ENCODE results near the gene FAM171A2.

The FAM171A2 gene

DNA sequence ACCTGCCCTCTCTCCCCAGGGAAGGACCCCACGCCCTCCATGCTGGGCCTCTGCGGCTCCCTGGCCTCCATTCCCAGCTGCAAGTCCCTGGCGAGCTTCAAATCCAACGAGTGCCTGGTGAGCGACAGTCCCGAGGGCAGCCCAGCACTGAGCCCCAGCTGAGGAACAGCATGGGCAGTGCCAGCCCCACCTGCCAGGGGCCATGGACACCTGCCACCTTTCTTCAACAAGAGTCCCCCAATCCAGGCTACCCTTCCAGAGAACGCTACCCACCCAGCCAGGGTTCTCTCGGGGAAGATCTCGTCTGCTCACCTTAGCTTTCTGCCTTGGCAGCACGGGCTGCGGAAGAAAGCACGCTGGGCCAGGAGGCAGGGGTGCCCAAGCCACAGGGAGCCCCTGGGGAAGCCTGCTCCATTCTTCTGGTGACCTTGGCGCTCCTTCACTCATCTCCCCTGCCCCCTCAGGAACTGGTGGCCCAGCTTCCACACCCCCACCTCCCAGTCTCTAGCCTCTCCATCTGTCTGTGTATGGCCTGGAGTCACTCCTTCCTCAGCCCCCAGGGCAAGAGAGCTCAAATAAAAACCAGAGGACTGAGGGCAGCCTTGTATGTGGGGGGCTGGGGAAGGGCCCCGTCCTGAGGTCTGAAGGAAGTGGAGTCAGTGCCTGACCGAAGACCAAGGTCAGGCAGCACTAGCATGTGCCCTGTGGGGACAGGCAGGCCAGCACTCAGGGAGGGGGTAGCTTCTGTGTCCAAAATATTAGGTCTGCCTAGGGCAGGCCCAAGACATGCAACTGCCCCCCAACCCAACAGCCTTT is 45.4 kb downstream of the FAM171A2 start:
- no peak for DNase-seq

- no peak for DNase-seq
These were observed 46.1 kb downstream of the FAM171A2 start for GRCh38 chr17:44317545-44317944.

GRCh38 chr17:44315760-44316731 is 47.6 kb downstream of the FAM171A2 start:
- DNase-seq: no peak

- no peak for DNase-seq
These were observed 48.6 kb downstream of the FAM171A2 start for GRCh38 chr17:44314869-44315661.

DNA sequence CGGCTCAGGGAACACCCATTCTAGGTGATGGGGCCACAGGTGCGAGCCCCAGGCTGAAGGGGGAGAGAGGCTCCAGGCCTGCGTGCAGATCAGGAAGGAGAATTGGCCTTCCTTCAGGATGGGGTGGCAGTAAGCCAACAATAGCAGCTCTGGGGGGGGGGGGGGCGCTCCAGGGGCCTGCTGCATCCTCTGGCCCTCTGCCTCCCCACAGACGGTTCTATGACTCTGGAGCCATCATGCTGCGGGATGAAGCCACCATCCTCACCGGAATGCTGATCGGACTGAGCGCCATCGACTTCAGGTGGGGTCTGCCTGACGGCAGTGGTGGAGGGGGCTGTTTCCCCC is 49.2 kb downstream of the FAM171A2 start:
- DNase-seq: no peak

DNA sequence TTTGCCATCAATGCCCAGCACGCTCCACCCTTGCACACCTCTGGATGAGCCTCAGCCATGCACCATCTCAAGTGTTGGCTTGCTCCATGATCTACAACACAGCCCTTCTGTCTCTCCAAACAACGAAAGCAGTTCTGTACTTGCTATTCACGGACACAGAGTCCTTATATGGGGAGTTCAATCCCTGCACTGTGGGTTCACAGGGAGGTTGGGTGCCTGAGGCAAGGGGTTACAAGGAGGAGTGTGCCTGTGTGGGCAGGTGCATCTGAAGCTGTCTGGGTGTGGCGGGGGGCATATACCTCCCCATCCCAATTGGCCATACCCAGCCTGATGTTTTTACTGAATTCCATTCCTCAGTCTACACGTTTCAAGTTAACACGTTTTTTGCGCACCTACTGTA is 49.6 kb downstream of the FAM171A2 start:
- DNase-seq: no peak

DNA sequence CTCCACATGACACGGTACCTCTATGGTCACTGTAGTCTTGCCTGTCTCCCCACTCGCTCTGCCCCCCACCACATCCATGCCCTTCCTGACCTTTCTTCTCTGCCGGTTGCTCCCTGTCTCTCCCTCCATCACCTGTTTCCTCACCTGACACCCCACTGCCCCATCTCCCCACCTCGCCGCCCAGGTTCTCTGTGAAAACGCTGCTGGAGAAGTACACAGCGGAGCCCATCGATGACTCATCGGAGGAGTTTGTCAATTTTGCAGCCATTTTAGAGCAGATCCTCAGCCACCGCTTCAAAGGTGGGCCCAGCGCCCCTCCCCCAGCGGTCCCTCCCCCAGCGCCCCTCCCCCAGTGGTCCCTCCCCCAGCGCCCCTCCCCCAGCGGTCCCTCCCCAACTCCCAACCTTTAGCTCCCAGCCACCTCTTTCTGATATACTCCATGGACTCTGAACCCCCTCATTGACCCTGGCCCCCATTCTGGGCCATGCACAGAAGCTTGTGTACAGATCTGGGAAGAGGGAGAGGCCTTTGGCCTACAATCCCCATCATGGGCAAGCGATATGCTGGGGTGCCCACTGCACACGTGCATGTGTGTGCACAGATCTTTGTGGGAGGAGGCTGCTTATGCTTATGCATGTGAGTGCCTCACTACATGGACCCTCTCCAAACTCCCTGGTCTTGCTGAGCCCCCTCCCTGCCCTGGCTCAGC is 51.1 kb downstream of the FAM171A2 start:
- DNase-seq: no peak

- no peak for DNase-seq
These were observed 52.0 kb downstream of the FAM171A2 start for GRCh38 chr17:44311562-44312181.

DNA sequence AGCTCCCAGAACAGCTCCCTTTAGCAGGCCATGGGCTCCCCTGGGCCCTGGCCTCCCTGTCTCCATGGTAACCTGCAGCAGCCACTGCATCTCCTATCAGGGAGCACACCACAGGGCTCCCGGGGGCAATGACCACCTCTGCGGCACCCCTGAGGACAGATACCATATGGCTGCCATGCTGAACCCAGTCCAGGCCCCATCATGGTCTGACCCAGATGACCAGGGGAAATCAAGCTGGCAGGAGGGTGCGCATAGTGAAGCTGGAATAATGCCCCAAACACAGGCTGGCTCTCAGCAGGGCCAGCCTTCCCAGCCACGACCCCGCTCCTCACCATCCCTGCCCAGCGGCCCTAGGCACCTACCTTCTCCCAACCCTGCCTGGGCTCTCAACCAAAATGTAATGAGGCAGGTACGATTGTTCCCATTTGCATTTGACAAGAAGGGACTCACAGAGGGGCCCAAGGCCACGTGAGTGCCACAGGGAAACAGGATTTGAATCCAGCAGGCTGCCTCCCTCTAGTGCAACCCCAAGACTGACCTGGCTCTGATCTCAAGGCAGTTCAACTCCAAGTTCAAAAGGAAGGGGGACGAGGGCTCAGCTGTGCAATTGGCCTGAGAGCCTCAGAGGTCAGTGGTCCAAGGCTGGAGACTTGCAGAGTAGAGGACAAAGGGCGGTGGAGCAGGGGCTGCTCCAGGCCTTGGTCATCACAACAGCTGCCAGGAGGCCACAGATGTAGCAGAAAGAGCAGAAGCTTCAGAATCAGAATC is 52.9 kb downstream of the FAM171A2 start:
- no peak for DNase-seq

- no peak for DNase-seq
These were observed 53.5 kb downstream of the FAM171A2 start for GRCh38 chr17:44310188-44310587.

GRCh38 chr17:44309472-44309871 is 54.2 kb downstream of the FAM171A2 start:
- no peak for DNase-seq

DNA sequence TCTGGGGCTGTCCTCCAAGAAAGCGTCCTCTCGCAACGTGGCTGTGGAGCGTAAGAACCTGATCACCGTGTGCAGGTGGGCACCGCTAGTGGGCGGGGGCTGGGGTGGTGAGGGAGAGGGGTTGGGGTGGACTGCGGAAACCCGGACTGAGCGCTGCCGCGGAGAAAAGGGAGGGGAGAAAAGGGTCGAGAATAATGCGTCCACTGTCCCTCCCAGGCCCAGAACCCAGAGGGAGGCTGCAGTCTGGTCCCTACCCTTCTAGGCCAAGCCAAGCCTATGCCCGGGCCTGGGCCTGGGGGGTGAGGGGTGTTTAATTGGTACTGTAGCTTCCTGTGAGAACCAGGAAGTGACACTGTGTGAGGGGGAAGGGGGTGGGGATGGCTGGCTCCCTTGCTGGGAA is 54.8 kb downstream of the FAM171A2 start:
- no peak for DNase-seq

GRCh38 chr17:44308320-44308818 is 55.3 kb downstream of the FAM171A2 start, which contains the start of gene RUNDC3A:
TSS of gene RUNDC3A (plus strand) at chr17:44308601. CDS start at chr17:44308833, 232 bp downstream.
- peak; percentile 73 for DNase-seq

DNA sequence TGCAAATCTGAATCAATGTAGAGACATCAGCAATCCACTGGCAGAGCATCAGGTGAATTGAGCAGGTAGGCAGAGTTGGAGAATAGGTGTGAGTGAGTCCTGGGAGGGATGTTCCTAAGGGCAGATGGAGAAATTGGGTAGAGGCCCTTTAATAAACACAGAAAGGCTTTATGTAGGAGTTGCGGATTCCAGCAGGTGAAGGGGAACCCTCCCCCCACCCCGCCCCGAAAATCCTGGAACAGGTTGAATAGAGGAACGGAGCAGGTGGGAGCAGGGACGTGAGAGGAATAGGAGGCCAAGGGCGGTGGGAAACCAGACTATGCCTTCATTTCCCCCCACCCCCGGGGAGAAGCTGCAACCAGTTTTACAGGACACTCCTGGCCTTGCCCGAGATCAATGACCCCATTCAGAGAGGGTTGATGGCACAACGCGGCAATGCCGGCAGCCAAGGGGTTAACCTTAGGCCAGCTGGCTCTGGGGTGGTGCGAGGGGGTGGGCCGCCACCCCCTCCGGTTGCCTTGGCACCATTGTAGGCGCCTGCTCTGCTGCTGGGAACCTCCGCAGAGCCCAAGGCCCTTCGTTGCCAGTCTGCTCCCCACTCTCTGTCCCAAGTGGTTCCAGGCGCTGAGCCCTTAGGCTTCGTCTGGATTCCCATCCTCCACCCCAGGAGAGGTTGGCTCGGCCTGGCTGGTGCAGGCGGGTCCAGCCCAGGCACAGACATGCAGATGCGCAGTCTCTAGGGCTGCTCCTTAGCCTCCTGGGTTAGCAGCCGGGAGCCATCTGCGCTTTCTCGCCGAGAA is 56.1 kb downstream of the FAM171A2 start:
- no peak for DNase-seq

DNA sequence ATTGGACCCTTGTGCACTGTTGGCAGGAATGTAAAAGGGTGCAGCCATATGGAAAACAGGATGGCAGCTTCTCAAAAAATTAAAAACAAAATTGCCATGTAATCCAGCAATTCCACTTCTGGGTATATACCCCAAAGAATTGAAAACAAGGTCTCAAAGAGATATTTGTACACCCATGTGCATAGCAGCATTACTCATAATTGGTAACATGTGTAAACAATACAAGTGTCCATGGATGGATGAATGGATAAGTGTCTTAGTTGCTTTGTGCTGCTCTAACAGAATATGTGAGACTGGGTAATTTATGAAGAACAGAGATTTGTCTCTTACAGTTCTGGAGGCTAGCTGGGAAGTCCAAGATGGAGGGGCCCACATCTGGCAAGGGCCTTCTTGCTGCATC is 59.0 kb downstream of the FAM171A2 start:
- no peak for DNase-seq
